Stimulated activated naive CD8-positive, alpha-beta T cell treated with anti-CD3 and anti-CD28 coated beads, Interleukin-15, amount 100 ng/mL, for 72 hours (primary cell): Measurements from ENCODE around the gene ZNF286A.
"Not testable (repeated sequence)": the region's sequence is repeated elsewhere in the genome, so short reads cannot be mapped to it uniquely, and the experiment has no call there.

Experiments used
- ATAC-seq: fragments of 150-1000 bp; cut with Tn5 transposase; 2 replicates; pipeline ENCODE4 v1.10.0; 2021; ENCODE audit warnings: mild to moderate bottlenecking, moderate library complexity
- DNase-seq, 2 donors: peaks; one replicate each; pipeline ENCODE4 v3.0.0; 2021 to 2022
- H3K27ac Mint-ChIP-seq, 2 donors: one replicate each; pipeline ENCODE4 v1.8.0; 2022; ENCODE audit warnings: mild to moderate bottlenecking in 2 of 2, mixed read lengths in 2 of 2, moderate library complexity in 2 of 2
- H3K27me3 Mint-ChIP-seq: one replicate; pipeline ENCODE4 v1.8.0; 2022; ENCODE audit warnings: mixed read lengths
- H3K4me1 Mint-ChIP-seq: one replicate; pipeline ENCODE4 v1.8.0; 2022; ENCODE audit warnings: mild to moderate bottlenecking, mixed read lengths
- H3K4me3 Mint-ChIP-seq, 2 donors: one replicate each; pipeline ENCODE4 v1.8.0; 2022; ENCODE audit warnings: mild to moderate bottlenecking in 2 of 2, mixed read lengths in 2 of 2, moderate library complexity in 1 of 2
- H3K9me3 Mint-ChIP-seq, 2 donors: one replicate each; pipeline ENCODE4 v1.8.0; 2022; ENCODE audit warnings: mixed read lengths in 2 of 2

ZNF286A gene

GRCh38 chr17:15738066-15738465 is 38.5 kb downstream of the ZNF286A start:
- Mint-ChIP-seq H3K4me1 (no peaks in the 10 kb centered on the region), H3K9me3 (no peaks in the 10 kb centered on the region), H3K27me3 (peaks cover 8% of the 10 kb centered on the region), H3K4me3 (no peak overlapping the region), H3K27ac (no peak overlapping the region)
- no peak for DNase-seq
- ATAC-seq, result no peak

DNA sequence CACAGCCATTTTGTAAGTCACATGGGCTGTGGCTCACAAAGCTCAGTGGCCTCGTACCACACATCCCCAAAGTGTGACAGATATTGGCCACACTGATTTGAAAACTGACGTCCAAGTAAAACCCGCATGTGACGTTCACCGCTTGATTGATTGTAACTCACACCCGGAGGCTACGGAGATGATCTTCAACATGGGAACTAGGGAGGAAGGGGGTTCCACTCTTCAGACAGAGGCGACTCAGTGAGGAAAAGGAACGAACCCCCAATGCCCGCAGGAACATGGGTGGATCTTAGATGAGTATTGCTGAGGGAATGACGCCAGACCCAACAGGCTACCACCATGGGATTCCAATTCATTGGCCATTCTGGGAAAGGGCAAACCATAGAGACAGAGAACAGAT is 39.7 kb downstream of the ZNF286A start:
- ATAC-seq, H3K27me3 Mint-ChIP-seq, H3K27ac Mint-ChIP-seq: not testable (repeated sequence)

DNA sequence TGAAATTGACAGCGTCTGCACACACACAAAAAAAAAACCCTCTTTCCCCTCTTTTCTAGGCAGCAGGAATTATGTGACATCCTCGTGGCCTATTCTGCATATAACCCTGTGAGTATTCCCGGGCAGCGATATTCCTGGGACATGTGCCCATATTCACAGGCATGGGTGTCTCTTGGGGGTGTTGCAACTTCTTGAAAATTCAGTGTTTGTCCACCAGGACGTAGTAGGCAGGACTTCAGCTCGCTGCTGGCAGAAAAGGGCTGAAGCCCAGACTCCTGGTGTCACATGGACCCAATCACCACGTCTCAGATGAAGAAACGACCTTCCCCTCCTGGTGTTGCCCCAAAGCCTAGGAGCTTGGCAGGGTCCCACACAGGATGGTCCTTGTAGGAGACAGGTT is 40.5 kb downstream of the ZNF286A start:
- H3K4me1 Mint-ChIP-seq, ATAC-seq, H3K27ac Mint-ChIP-seq, H3K4me3 Mint-ChIP-seq, DNase-seq, H3K9me3 Mint-ChIP-seq: not testable (repeated sequence)
- H3K27me3 Mint-ChIP-seq, result peaks cover 13% of the 10 kb centered on the region

More for the DNA sequence above, 39.7 kb downstream of the ZNF286A start:
- DNase-seq, H3K4me3 Mint-ChIP-seq, H3K4me1 Mint-ChIP-seq, H3K9me3 Mint-ChIP-seq: not testable (repeated sequence)

DNA sequence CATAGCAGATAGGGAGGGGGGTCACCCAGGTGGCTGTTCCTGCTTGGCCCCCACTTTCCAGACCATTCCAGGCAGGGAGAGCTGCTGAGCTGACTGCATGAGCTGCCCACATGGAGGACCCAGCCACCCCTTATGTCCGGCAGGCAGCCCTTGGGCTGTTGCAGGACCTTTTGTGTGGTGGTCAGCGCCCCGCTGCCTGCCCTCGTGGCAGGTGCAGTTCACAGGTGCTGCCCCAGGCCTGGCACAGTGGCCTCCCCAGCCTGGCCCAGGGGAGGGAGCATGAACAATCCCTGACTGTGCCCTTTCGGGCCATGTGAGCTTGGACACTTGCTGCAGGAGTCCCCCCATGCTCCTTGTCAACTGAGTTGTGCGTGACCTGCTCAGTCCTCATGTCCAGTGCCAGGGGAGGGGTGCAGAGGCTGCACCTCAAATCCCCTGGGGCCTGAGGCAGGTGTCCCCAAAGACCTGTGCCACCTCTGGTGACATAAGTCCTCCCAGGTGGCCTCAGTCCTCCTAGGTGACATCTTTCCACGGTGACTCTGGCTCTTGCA is 41.1 kb downstream of the ZNF286A start:
- H3K4me1 Mint-ChIP-seq, result no peaks in the 10 kb centered on the region
- H3K4me3 Mint-ChIP-seq, result no peak overlapping the region
- H3K27me3 Mint-ChIP-seq, result peaks cover 19% of the 10 kb centered on the region
- H3K27ac Mint-ChIP-seq, result no peak overlapping the region
- no peaks in the 10 kb centered on the region for H3K9me3 Mint-ChIP-seq
- ATAC-seq (no peak), DNase-seq (no peak)

- H3K9me3 Mint-ChIP-seq, result no peaks in the 10 kb centered on the region
- no peak overlapping the region for H3K4me3 Mint-ChIP-seq
- no peak for DNase-seq
- H3K27ac Mint-ChIP-seq, result no peak overlapping the region
- peaks cover 29% of the 10 kb centered on the region for H3K27me3 Mint-ChIP-seq
- no peaks in the 10 kb centered on the region for H3K4me1 Mint-ChIP-seq
- no peak for ATAC-seq
Observed at GRCh38 chr17:15741624-15742023, 42.1 kb downstream of the ZNF286A start.

GRCh38 chr17:15742051-15742795 is 42.7 kb downstream of the ZNF286A start:
- peaks cover 34% of the 10 kb centered on the region for H3K27me3 Mint-ChIP-seq
- H3K9me3 Mint-ChIP-seq, result no peaks in the 10 kb centered on the region
- ATAC-seq, result no peak
- no peaks in the 10 kb centered on the region for H3K4me1 Mint-ChIP-seq
- DNase-seq, result no peak
- H3K27ac Mint-ChIP-seq, result no peak overlapping the region
- no peak overlapping the region for H3K4me3 Mint-ChIP-seq

DNA sequence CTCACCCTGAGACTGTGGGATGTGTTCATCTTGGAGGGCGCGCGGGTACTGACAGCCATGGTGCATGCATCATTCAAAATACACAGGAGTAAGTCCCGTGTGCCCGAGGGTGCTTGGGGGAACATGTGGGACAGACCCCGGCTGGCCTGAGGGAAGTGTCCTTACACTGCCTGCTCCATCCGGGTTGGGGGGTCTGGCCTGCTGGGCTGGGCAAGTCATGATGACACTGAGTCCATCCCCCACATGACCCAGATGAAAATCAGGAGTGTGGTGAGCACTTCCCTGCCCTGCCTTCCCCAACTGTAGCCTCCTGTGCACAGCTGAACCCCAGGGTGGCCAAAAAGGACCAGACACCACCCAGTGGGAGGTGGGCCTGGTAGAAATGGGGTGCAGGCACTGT is 43.4 kb downstream of the ZNF286A start:
- peaks cover 39% of the 10 kb centered on the region for H3K27me3 Mint-ChIP-seq
- H3K27ac Mint-ChIP-seq, result no peak overlapping the region
- DNase-seq (no peak), ATAC-seq (no peak)
- no peaks in the 10 kb centered on the region for H3K9me3 Mint-ChIP-seq
- H3K4me1 Mint-ChIP-seq, result no peaks in the 10 kb centered on the region
- no peak overlapping the region for H3K4me3 Mint-ChIP-seq

- Mint-ChIP-seq H3K27me3 (peaks cover 38% of the 10 kb centered on the region), H3K27ac (peak overlapping the region in 1 of 2 donors; percentile 47), H3K4me3 (no peak overlapping the region), H3K9me3 (no peaks in the 10 kb centered on the region), H3K4me1 (no peaks in the 10 kb centered on the region)
- DNase-seq (no peak), ATAC-seq (no peak)
Observed at GRCh38 chr17:15744074-15744676, 44.6 kb downstream of the ZNF286A start.

DNA sequence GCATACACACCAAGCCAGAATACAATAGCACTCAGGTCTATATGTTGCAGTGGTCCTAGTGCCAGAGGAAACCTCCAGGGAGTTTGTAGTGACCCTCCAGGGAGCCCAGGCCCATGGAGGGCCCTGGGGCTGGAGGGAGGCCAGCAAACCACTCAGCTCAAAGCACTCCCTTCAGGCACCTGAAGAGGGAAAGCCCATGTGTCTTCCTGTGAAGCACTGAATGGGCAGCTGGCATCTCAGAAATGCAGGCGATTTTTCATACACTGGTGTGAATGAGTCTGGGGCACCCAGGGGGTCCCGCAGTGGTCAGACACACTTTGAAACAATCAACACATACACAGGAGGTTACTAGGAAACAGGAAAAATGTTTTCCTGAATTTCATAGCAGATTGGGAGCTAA is 45.3 kb downstream of the ZNF286A start:
- ATAC-seq, result no peak
- no peak for DNase-seq

GRCh38 chr17:15749403-15749802 is 49.9 kb downstream of the ZNF286A start:
- H3K9me3 Mint-ChIP-seq, H3K4me3 Mint-ChIP-seq, H3K4me1 Mint-ChIP-seq, ATAC-seq, DNase-seq, H3K27ac Mint-ChIP-seq: not testable (repeated sequence)
- peaks cover 31% of the 10 kb centered on the region for H3K27me3 Mint-ChIP-seq

More for the DNA sequence above, 45.3 kb downstream of the ZNF286A start:
- Mint-ChIP-seq H3K4me1 (no peaks in the 10 kb centered on the region), H3K4me3 (no peak overlapping the region), H3K9me3 (no peaks in the 10 kb centered on the region), H3K27ac (no peak overlapping the region), H3K27me3 (peaks cover 31% of the 10 kb centered on the region)

- H3K27me3 Mint-ChIP-seq, H3K4me1 Mint-ChIP-seq, DNase-seq, H3K27ac Mint-ChIP-seq, H3K4me3 Mint-ChIP-seq, ATAC-seq, H3K9me3 Mint-ChIP-seq: not testable (repeated sequence)
Observed at GRCh38 chr17:15768865-15769533, 69.4 kb downstream of the ZNF286A start.
